DOHH2 (cell line): ENCODE data around the gene INO80.

ENCODE experiments used
- CTCF ChIP-seq: fragments of 200-600 bp; sonication (generic); IDR thresholded peaks from one replicate; pipeline ENCODE4 v1.5.1; 2014; ENCODE audit warnings: antibody characterized with exemption, mild to moderate bottlenecking, low read depth, low read length; ENCODE audit not compliant: poor library complexity, severe bottlenecking
- EZH2phosphoT487 ChIP-seq: fragments of 200-600 bp; sonication (generic); IDR thresholded peaks from 2 replicates; pipeline ENCODE4 v1.6.1; 2017; ENCODE audit warnings: borderline replicate concordance, mild to moderate bottlenecking, antibody characterized with exemption, low read length, moderate library complexity, mixed read lengths

GRCh38 chr15:41079717-41080116 lies 36.4 kb downstream of the INO80 start:
- TF ChIP-seq CTCF, result no peak
- no peak for TF ChIP-seq EZH2phosphoT487
